Smooth muscle cell (in vitro differentiated cells): ENCODE measurements around the gene CPNE8. TPM values are rescaled to one million over a fixed set of nuclear protein-coding genes. Genes with fewer than 3 reads are reported as not detected.

Experiments
- DNase-seq: peaks from one replicate; lab custom pipeline; 2025; ENCODE audit not compliant: unreplicated experiment; lab: John Stamatoyannopoulos, UW
- H2AFZ ChIP-seq: fragments of 200-600 bp; sonication (generic); 2 replicates; pipeline ENCODE4 v1.6.0; 2016; ENCODE audit warnings: antibody characterized with exemption, low read depth, mild to moderate bottlenecking
- H3F3A ChIP-seq: fragments of 200-600 bp; sonication (generic); 2 replicates; pipeline ENCODE4 v1.6.0; 2017; ENCODE audit warnings: antibody characterized with exemption, low read depth
- H3K27ac ChIP-seq: fragments of 200-600 bp; sonication (generic); 2 replicates; pipeline ENCODE4 v1.5.1; 2016; ENCODE audit warnings: low read depth, mild to moderate bottlenecking
- H3K27me3 ChIP-seq: fragments of 200-600 bp; sonication (generic); 2 replicates; pipeline ENCODE4 v1.6.1; 2016; ENCODE audit warnings: low read depth, mild to moderate bottlenecking
- H3K36me3 ChIP-seq: fragments of 200-600 bp; sonication (generic); 2 replicates; pipeline ENCODE4 v1.5.1; 2016; ENCODE audit warnings: low read depth
- H3K4me1 ChIP-seq: fragments of 200-600 bp; sonication (generic); 2 replicates; pipeline ENCODE4 v1.5.1; 2016; ENCODE audit warnings: low read depth
- H3K4me2 ChIP-seq: fragments of 200-600 bp; sonication (generic); 2 replicates; pipeline ENCODE4 v1.6.0; 2016; ENCODE audit warnings: mild to moderate bottlenecking
- H3K4me3 ChIP-seq: fragments of 200-600 bp; sonication (generic); 2 replicates; pipeline ENCODE4 v1.5.1; 2016; ENCODE audit warnings: mild to moderate bottlenecking
- H3K79me2 ChIP-seq: fragments of 200-600 bp; sonication (generic); 2 replicates; pipeline ENCODE4 v1.6.0; 2016; ENCODE audit warnings: low read depth, mild to moderate bottlenecking
- H3K9ac ChIP-seq: fragments of 200-600 bp; sonication (generic); 2 replicates; pipeline ENCODE4 v1.6.0; 2016; ENCODE audit warnings: low read depth
- H3K9me3 ChIP-seq: fragments of 200-600 bp; sonication (generic); replicated peaks from 2 replicates; pipeline ENCODE4 v1.5.1; 2016; ENCODE audit warnings: low read depth
- H4K20me1 ChIP-seq: fragments of 200-600 bp; sonication (generic); 2 replicates; pipeline ENCODE4 v1.6.0; 2016; ENCODE audit warnings: low read depth
- WGBS: methylation state at CpG from one replicate; pipeline ENCODE4 v1.1.7; 2016; ENCODE audit warnings: low lambda C conversion rate; 5-methylcytosine and 5-hydroxymethylcytosine counted together
- polyA plus RNA-seq: library from polyadenylated mRNA; unstranded; fragments of >200 nt; fragmentation: Nextera tagmentation; extraction: Ambion mirVana; gene quantifications from 2 replicates; pipeline ENCODE4 v1.2.1, GENCODE V29; 2016
- total RNA-seq: library from RNA; depleted of rRNA; stranded (reverse); fragments of >200 nt; gene quantifications from 2 replicates; pipeline ENCODE4 v1.2.3, GENCODE V29; 2014
- TF ChIP-seq, protein P1 (sequence below): fragments of 200-600 bp; sonication (generic); IDR thresholded peaks from 2 replicates; pipeline ENCODE4 v1.5.1; 2017; ENCODE audit warnings: borderline replicate concordance, mild to moderate bottlenecking, antibody characterized with exemption; ENCODE audit not compliant: insufficient read depth, poor library complexity, severe bottlenecking

Gene CPNE8
- total and polyA plus RNA-seq, 2 experiments from 2014 or later = 6.3 to 19.4 TPM

DNA sequence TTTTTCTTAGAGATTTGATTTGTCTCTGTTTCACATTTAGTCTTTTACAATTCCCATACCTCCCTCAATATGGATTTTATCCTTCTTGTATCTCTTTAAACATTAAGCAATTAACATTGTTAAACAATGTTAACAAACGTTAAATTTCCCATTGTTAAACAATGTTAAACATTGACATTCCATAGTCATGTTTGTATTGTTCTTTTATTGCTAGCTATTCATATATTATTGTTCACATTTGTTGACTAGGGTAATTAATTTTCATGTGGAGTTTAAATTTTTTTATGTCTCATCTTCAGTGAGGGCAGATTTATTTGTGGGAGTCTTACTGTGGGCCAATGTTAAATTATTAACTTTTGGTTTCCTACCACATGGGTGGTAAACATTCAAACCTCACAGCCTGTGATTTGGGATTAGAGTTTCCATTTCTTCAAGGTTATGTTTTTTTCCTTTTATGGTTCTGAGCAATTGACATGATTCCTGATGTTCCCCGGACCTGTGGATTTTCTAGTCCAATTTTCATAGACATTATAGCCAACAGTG lies 294.5 kb downstream of the CPNE8 start:
- H3K4me1 ChIP-seq = no peaks in the 10 kb centered on the region
- H3K27me3 ChIP-seq = no peaks in the 10 kb centered on the region
- H2AFZ ChIP-seq = no peak overlapping the region
- no peak overlapping the region for H3K4me3 ChIP-seq
- TF ChIP-seq, protein P1, sequence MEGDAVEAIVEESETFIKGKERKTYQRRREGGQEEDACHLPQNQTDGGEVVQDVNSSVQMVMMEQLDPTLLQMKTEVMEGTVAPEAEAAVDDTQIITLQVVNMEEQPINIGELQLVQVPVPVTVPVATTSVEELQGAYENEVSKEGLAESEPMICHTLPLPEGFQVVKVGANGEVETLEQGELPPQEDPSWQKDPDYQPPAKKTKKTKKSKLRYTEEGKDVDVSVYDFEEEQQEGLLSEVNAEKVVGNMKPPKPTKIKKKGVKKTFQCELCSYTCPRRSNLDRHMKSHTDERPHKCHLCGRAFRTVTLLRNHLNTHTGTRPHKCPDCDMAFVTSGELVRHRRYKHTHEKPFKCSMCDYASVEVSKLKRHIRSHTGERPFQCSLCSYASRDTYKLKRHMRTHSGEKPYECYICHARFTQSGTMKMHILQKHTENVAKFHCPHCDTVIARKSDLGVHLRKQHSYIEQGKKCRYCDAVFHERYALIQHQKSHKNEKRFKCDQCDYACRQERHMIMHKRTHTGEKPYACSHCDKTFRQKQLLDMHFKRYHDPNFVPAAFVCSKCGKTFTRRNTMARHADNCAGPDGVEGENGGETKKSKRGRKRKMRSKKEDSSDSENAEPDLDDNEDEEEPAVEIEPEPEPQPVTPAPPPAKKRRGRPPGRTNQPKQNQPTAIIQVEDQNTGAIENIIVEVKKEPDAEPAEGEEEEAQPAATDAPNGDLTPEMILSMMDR = no peak
- H4K20me1 ChIP-seq = no peaks in the 10 kb centered on the region
- no peaks in the 10 kb centered on the region for H3K79me2 ChIP-seq
- no peaks in the 10 kb centered on the region for H3K9me3 ChIP-seq
- no peaks in the 10 kb centered on the region for H3F3A ChIP-seq
- no peak for DNase-seq
- H3K36me3 ChIP-seq = no peaks in the 10 kb centered on the region
- H3K9ac ChIP-seq = no peak overlapping the region
- no peak overlapping the region for H3K27ac ChIP-seq
- H3K4me2 ChIP-seq = no peak overlapping the region
- WGBS = 78% methylated on average over 2 of the region's 2 CpGs

DNA sequence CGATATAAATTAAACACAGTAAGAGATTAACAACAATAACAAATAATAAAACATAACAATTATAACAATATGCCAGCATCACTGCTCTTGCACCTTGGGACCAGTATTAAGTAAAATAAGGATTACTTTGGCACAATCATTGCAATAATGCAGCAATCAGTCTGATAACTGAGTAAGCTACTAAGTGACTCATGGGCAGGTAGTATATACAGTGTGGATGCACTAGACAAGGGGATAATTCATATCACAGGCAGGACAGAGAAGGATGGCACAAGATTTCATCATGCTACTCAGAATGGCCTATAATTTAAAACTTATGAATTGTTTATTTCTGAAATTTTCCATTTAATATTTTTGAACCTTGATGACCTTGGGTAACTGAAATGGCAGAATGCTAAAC lies 298.1 kb downstream of the CPNE8 start:
- Histone ChIP-seq H2AFZ (no peak overlapping the region), H3K9ac (no peak overlapping the region), H3K36me3 (no peaks in the 10 kb centered on the region), H3F3A (no peaks in the 10 kb centered on the region), H3K27me3 (no peaks in the 10 kb centered on the region), H3K9me3 (no peaks in the 10 kb centered on the region), H3K4me2 (no peak overlapping the region), H3K27ac (no peak overlapping the region), H3K4me1 (no peaks in the 10 kb centered on the region), H3K79me2 (no peaks in the 10 kb centered on the region), H4K20me1 (no peaks in the 10 kb centered on the region), H3K4me3 (no peak overlapping the region)
- 83% methylated on average over 1 of the region's 1 CpG for WGBS
- TF ChIP-seq, protein P1 = no peak
- no peak for DNase-seq
